ENCODE measurements around the gene SNX5.

SNX5 gene

GRCh38 chr20:17992847-17993513, 24.4 kb upstream of the SNX5 start:
- DNase-seq (ENCODE audit: low read depth in 2 of 3, low spot score in 1 of 3), result no peak

DNA sequence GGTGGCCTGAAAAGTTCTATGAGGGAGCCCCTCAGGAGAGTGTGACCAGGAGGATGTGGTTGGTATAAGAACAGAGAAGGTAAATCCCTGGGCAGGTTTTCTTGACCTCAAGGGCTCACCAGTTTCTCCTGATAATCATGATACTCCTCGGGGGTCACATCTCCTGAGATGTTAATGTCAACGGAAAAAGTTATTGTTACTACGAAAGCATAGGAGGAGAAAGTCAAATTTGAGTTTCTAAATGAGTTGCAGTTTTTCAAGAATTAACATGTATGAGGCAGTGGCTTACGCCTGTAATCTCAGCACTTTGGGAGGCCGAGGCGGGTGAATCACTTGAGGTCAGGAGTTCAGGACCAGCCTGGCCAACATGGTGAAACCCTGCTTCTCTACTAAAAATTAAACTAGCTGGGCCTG, 23.6 kb upstream of the SNX5 start:
- DNase-seq (ENCODE audit: low read depth in 2 of 3, low spot score in 1 of 3), result peak in 2 of 3 donors; percentile 13 to 32

- no peak for DNase-seq (ENCODE audit: low read depth in 2 of 3, low spot score in 1 of 3)
These were observed 21.8 kb upstream of the SNX5 start for GRCh38 chr20:17990278-17990972.

DNA sequence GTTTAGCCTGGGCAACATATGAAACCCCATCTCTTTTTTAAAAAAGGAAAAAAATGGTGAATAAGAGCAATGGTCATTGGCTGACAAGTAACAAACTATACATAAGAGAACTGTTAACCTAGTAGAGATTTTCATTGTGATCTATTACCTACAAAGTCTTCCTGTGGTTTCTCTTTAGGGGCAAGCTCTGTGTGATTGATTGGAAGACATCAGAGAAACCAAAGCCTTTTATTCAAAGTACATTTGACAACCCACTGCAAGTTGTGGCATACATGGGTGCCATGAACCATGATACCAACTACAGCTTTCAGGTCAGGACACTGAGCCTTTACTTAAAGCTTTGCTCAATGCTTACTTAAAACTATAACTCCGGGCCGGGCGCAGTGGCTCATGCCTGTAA, 19.4 kb upstream of the SNX5 start:
- no peak for DNase-seq (ENCODE audit: low read depth in 2 of 3, low spot score in 1 of 3)

DNA sequence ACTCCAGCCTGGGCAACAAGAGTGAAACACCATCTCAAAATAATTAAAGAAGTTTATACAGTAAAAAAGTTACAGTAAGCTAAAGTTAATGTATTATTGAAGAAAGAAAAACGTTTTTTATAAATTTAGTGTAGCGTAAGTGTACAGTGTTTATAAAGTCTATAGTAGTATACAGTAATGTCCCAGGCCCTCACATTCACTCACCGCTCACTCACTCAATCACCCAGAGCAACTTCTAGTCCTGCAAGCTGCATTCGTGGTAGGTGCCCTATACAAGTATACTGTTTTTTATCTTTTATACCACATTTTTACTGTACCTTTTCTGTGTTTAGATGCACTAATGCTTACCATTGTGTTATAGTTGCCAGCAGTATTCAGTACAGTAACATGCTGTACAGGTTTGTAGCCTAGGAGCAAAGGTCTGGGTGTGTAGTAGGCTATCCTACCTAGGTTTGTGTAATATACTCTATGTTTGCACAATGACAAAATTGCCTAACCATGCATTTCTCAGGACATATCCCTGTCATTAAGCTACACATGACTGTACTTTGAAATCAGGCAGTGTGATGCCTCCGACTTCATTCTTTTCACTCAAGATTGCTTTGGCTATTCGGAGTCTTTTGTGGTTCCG, 16.9 kb upstream of the SNX5 start:
- DNase-seq (ENCODE audit: low read depth in 2 of 3, low spot score in 1 of 3), result no peak

DNA sequence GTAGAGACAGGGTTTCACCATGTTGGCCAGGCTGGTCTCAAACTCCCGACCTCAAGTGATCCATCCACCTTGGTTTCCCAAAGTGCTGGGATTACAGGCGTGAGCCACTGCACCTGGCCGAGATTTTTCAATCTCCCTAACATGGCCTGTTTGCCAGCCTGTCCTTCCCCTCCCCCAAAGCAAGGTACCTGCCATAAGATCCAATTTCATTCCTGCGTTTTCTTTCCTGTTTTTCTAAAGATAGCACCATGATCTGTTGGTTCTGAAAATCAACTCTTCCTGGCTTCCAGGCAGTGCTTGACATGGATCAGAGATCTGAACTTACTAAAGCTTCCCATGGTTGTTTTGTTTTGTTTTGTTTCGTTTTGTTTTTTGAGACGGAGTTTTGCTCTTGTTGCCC, 7.7 kb upstream of the SNX5 start:
- no peak for DNase-seq (ENCODE audit: low read depth in 2 of 3, low spot score in 1 of 3)

DNA sequence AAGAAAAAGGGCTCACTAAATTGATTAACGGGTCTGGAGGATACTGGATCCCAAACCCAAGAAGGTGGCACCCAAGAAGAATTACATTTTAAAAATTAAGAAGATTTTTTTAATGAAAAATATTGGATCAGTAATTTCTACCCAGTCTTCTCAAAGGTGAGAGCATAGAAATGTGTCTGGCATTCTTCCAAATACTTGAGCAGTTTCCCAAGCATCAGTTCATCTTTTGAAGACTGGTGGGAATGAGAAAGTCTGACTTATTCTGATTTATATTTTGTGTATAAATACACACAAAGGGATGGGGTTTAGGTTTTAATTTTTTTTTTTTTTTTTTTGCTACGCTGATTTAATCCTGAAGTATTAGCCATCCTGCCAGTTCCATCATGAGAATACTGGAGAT, 3.5 kb upstream of the SNX5 start:
- no peak for DNase-seq (ENCODE audit: low read depth in 2 of 3, low spot score in 1 of 3)

- no peak for DNase-seq (ENCODE audit: low read depth in 2 of 3, low spot score in 1 of 3)
These were observed 2.9 kb upstream of the SNX5 start for GRCh38 chr20:17971300-17972013.

DNA sequence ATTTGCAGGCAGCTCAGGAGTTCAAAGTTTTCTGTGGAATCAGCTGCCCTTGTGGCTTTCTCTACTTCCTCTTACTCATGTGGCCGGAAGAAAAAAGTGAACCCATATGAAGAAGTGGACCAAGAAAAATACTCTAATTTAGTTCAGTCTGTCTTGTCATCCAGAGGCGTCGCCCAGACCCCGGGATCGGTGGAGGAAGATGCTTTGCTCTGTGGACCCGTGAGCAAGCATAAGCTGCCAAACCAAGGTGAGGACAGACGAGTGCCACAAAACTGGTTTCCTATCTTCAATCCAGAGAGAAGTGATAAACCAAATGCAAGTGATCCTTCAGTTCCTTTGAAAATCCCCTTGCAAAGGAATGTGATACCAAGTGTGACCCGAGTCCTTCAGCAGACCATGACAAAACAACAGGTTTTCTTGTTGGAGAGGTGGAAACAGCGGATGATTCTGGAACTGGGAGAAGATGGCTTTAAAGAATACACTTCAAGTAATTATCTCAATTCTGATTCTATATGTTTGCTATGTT, 1.4 kb upstream of the SNX5 start:
- no peak for DNase-seq (ENCODE audit: low read depth in 2 of 3, low spot score in 1 of 3)

DNA sequence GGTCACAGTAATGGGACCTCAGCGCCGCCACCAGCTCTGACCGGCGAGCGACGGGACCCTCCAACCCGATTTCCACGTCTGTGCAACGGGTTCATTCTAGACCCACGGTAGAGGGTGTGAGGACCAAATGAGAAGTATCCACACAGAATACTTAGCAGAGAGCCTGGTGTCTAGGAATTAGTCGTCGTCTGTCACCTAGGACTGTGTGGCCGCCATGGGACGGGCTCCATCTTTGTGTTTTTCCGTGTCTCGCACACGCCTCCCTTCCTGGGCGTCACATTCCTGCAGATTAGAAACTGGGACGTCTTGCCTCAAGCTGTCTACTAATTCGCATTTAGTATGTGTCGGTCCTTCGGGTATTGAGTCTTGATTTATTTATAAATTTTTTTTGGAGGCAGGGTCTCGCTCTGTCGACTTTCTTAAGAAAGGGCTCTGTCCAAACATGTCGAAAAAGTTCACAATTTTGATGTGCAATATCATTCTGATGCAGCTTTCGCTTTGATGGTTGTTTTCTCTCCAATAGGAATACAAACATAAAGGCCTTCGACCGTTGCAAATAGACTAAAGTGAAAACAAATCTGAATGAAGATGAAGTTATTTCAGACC, 787 bp upstream of the SNX5 start:
- peak in 1 of 3 donors; percentile 31 for DNase-seq (ENCODE audit: low read depth in 2 of 3, low spot score in 1 of 3)

DNA sequence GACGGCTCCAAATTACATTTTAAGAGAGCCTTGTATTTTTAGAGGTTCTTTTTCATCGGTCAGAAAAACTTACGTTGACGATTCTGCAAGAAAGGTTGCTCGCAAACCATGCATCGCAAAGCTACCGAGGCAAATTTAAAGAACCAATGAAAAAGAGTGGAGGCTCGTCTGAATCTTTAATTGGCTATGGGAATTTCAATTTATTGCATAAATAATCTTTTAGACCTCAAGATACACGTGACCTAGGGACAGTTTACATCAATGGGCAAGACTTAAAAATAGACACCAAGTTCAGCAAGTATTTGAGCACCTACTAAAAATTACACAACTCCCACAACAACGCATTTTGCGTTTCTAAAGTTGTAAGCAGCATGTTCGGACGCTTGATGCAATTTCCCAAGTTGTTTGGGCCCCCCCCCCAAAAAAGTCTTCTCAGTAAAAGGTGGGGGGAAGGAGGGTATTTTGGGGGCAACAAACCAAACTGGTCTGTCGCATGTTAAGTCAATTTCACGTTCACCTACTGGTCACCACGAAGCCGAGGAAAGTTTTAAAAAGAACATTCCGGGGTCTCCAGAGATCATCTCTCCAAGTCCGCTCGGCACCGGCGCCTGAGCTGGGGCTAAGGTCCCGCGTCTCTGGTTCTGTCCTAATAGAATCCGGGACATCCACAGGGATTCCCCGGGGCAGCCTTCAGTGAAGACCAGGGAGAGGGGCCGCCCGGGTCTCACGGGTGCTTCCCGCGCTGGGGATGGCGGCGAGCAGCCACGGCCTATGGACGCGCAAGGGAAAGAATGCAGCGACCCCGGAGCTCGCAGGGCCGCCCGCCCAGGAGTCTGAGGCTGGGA, 851 bp downstream of the SNX5 start:
- no peak for DNase-seq (ENCODE audit: low read depth in 2 of 3, low spot score in 1 of 3)

GRCh38 chr20:17966432-17967310, 1.9 kb downstream of the SNX5 start:
- DNase-seq (ENCODE audit: low read depth in 2 of 3, low spot score in 1 of 3), result no peak

DNA sequence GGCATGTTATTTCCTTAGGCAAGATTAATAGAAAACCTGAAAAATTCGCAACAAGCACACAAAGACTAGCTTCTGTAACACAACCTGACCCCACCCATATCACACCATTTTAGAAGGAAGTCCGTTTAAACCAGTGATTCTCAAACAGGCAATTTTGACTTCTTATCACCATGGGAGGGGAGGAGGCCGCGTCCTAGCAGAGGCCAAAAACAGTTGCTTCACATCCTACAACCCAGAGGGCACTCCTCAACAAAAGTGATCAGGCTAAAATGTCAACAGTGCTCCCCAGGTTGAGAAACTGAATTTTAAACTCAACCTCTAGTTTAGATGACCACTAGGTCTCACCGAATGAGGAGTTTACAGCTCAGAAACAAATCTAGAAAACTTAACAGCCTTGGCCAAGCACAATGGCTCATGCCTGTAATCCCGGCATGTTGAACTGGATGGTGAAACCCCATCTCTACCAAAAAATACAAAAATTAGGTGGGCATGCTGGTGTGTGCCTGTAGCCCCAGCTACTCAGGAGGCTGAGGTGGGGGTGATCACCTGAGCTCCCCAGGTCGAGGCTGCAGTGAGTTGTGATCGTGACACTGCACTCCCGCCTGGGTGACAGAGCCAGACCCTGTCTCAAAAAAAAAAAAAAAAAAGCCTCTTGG, 3.4 kb downstream of the SNX5 start:
- no peak for DNase-seq (ENCODE audit: low read depth in 2 of 3, low spot score in 1 of 3)

DNA sequence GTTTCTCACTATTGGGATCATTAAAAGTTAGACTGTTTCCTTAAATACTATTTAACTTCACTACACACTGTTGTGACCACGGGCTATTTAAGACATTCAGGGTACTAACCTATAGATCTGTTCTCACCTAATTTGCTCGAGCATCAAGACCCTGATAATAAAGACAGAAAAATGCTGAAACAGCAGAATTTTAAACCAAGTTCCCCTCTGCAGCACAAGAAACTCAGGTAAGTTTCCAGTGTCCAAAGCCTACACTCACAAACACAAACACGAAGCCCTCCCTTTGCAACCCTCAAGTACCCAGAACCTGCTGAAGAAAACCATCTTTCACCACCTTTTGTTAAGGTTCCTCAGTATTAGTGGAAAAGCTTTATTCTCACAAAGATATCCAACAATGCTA, 4.0 kb downstream of the SNX5 start:
- no peak for DNase-seq (ENCODE audit: low read depth in 2 of 3, low spot score in 1 of 3)

DNA sequence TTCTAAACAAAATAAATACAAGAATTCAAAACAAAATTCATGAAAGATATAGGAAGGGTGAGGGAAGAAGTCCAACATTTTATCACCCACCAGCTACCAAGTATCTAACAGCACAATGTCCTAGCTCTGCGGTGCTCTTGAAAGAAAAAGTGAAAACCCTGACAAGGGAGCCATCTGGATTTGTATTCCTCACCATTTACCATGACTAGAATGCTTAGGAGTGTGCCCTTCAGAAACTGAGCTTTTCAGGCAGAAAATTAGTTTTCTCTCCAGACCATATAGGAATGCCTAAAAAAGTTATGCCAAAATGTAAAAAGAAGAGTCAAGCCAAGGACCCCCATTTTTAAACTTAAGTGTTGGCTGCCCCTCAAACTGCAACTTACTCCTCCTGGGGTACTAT, 4.5 kb downstream of the SNX5 start:
- no peak for DNase-seq (ENCODE audit: low read depth in 2 of 3, low spot score in 1 of 3)

DNA sequence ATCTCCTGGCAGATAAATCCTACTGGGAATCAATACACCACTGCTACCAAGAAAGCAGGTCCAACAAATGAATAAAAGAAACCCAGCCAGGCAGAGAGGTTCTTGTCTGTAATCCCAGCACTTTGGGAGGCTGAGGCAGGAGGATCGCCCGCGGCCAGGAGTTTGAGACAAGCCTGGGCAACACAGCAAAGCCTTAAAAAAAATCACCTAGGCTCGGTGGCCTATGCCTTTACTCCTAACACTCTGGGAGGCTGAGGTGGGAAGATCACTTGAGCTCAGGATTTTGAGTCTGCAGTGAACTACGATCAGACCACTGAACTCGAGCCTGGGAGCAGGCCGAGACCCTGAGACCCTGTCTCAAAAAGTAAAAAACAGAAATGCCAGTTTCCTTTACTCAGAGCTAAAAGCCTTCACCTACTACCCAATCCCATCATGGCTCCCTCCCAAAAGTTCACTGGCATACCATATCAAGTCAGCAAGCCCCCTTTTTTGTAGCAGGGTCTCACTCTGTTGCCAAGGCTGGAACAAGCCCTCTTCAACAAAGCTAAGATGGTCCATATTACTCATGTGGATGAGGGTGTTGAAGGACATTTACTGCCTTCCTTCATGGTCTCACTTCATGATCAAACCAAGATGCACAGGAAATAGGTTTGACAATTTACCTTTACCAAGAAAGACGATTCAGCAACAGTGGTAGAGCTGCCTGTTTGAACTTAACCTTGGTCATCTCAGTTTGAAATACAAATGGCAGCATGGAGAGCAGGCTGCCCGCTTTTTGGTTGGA, 5.3 kb downstream of the SNX5 start:
- no peak for DNase-seq (ENCODE audit: low read depth in 2 of 3, low spot score in 1 of 3)

DNA sequence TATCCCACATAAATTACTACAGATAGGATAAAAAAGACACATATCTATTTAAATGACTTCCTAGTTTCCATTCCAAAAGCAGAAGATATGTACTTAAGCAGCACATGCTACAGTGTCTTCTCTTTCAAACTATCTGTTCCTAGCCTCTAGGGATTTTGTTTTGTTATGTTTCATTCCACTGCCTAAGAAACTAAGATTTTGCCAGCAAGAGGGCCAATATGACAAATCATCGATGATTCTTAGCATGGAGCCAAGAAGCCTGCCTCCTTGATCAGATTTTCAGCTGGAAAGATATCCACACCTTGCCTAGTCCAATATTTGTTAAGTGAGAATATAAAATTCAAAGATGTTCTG, 7.0 kb downstream of the SNX5 start:
- DNase-seq (ENCODE audit: low read depth in 2 of 3, low spot score in 1 of 3), result no peak

DNA sequence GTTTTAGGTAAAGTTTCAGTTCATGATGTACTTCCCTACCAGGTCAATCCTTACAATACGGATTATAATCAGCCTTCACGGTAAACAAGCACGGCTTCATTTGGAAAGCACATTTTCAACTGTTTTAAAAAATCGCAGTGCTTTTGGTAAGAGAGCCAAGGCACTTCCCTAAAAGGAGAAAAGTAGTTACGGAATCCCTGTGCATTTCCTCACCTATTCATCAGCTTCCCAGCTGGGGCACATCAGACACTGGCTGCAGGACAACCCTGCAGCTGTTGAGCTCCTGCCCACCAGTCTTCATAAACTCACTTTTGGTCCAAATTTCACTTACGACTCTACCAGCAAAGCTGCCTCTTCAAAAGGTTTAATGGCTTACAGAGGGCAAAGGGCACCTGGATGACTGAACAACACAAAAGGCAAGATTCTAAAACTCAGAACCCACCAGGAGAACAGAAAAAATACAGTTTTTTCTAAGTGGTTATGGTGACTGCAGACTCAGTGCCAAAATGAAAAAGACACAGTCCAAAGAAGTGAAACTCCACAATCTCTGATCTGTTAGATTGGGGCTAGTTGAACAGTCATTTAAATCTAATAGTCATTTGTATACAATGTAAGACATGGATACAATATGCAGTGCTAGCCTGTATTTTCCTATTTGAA, 7.5 kb downstream of the SNX5 start:
- no peak for DNase-seq (ENCODE audit: low read depth in 2 of 3, low spot score in 1 of 3)

Data from stimulated activated CD4-positive, alpha-beta T cell treated with anti-CD3 and anti-CD28 coated beads, Interleukin-12 subunit alpha, Interleukin-12 subunit beta, amount 100 ng/mL, for 48 hours (primary cell).